ENCODE data around the gene RNPC3.

GRCh38 chr1:103560427-103560826 is 34.9 kb downstream of the RNPC3 start:
- TF ChIP-seq EZH2 (IDR thresholded peaks at IDR 0.05; ENCODE audit: low read depth) (no peak), CTCF (conservative IDR thresholded peaks at IDR 0.05) (no peak)

All from PC-9 (cell line).